HL-60/S4 treated with retinoic acid at 250 ng/mL for 4 days and 3 days (cell line): ENCODE measurements around the gene ANKMY1.
"Not testable (repeated sequence)": the region's sequence is repeated elsewhere in the genome, so short reads cannot be mapped to it uniquely, and the experiment has no call there.

Experiments
- in situ Hi-C: fragments of 300-500 bp; cut with MboI; formaldehyde crosslinking; loops from 2 replicates; pipeline ENCODE4 v1.7.0; 2022; ENCODE audit warnings: low sequenced_read_pairs

ANKMY1 gene

DNA sequence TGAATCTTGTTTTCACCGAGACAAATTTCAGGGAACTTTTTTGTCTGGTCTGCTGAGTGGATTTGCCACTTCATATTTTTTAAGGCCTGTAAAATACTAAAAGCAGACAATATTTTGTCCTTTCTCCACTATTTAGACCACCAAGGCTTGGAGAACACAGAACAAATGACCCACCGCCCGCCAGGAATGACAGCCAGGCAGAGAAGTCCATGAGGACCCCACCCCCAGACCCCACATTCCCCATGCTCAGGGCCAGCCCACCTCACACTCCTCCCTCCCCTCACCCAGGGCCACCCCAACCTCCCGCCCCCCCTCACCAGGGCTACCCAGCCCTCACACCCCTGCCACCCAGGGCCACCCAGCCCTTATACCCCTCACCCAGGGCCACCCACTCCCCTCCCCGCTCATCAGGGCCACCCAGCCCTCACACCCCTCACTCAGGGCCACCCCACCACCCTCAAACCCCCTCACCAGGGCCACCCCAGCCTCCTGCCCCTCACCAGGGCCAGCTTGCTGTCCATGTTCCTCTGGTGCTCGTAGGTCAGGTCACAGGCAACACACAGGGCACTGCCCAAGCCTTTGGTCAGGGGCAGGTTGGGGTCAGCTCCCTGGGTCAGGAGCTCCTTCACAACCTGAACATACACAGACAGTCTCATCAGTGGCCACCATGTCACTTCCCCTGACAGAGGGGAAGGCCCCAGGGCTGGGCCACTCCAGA, 50.6 kb downstream of the ANKMY1 start:
- in situ Hi-C loops = no loop called here

DNA sequence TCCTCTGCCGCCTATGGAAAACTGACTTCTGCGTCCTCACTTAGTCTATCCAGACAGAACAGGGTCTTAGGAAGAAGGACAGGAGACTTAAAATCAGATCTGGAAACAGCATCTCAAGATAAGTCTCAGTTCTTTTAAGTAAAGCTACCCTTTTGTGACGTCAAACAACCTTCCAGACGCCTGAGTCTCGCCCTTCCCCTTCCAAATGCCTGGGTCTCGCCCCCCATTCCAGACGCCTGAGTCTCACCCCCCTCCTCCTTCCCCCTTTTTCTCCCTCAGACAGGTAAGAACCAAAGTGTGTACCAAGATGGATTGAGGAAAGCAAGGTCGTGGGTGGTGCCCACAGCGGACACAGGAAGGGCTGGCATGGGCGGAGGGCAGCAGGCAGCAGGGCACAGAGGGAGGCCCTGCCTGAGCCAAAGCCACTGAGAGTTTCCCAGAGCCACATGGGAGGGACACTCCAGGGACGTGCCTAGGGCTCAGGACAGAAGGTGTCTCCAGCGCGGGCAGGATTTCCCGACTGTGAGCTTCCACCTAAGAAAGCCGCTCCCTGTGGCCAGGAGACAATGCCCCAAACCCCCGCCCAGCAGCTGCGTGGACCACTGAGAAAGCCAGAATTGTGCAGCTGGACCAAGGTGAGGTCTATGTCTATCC, 51.3 kb downstream of the ANKMY1 start:
- in situ Hi-C loops = no loop called here

DNA sequence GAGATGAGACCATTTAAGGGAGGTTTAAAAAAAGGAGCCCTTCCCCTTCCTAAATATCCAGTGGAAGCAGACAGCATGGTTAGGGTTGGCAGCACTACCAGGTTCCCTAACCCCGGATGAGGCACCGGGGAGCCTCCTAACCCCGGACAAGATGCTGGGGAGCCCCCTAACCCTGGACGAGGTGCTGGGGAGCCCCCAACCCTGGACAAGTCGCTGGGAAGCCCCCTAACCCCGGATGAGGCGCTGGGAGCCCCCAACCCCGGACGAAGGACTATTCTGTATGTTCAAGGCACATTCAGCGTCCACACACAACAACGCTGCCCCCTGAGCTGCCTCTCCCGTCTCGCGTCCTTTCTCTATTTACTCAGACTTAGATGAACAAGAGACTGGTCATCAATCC, 51.9 kb downstream of the ANKMY1 start:
- in situ Hi-C loops = no loop called here

DNA sequence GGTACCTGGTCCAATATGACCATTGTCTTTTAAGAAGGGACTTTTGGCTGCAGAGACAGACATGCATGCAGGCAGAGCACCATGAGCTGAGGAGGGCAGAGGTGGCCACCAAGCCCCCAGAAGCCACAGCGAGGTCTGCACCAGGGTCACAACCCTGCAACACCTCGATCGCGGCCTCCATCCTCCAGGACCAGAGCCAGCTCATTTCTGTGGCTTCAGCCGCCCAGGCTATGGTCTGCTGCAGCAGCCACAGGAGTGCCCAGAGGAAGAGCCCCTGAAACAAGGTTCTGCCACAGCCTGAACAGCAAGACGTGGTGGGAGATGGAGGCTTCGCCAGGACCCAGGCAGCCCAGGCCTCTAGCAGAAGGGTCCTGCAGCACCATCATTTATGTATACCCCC, 53.9 kb downstream of the ANKMY1 start:
- in situ Hi-C loops = no loop called here

DNA sequence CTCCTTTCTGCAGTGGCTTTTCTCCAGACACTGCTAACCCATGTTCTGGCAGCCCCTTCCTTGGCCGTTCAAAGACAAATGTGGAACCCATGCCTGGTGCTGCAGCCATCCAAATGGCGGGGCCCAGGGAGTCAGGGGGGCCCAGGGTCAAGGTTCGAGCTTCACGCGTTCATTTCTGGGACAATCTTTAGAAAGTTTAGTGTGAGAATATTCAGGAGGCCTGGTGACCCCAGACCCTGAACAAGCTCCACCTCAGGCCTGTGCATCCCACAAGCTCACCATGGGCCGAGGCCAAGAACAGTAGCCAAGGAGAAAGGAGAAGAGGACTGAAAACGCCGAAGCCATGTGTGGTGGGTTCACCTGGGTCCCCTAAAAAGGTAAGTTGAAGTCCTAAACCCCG, 54.4 kb downstream of the ANKMY1 start:
- in situ Hi-C loops = no loop called here

DNA sequence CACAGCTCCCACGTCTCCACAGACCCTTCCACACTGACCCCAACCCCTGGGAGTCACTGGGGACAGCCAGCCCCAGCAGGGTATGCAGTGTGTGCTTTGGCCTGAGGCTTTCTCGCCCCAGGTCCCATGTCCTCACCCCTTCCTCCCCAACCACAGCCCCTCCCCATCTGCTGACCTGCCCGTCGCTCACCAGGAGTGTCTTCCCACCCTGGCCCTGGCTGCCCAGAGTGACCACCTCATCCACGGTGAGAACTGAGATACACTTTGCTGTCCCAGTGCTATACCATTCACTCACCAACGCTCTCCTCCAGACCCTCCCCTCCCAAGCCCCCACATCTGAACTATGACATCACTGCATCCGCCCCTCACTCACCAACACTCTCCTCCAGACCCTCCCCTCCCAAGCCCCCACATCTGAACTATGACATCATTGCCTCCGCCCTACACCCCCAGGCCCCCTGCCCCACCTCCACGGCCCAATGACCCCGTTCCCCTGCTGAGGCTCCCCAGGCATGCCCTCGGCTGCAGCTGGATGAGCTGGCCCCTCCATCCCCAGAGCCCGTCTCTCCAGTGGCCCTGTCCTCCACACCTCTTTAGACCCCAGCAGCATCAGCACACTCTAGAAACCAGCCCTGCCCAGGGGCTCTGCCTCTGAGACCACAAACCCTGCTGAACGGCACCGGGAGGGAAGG, 55.2 kb downstream of the ANKMY1 start:
- in situ Hi-C loops = no loop called here

DNA sequence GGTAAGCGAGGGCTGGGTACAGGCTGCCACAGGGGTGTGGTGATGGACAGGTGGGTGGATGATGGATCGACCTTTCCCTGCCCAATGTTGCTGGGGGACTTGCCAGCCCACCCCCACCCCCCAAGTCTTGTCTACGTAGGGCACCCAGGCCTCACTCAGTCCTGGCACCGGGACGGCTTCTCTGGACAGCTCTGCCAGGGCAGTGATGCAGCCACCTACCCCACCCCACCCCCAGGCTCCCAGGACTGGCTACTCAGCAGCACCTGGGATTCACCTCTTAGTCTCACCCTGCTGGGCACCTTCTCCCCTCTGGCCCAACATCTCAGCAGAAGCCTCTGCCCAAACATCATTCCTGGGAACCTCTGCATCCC, 55.7 kb downstream of the ANKMY1 start:
- in situ Hi-C loops = no loop called here

DNA sequence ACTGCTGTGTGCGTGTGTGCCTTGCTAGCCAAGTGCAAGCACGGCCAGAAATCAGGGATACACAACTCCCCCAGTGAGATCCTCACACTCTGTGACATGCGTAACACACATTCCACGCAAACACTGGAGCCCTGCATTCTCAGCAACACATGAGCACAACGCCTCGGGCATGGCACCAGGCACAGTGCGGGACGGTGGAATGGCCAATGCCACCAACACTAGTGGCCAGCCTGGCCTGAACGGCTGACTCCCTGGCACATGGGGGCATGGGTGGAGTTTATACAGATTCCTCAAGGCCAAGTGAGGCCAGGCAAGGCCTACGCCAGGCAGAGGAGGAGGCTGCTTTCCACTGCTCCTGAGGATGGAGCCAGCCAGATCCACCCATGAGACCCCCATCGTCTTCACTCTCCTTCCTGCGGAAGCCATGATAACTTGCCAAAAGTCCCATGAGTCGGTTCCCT, 56.2 kb downstream of the ANKMY1 start:
- in situ Hi-C loops = no loop called here

DNA sequence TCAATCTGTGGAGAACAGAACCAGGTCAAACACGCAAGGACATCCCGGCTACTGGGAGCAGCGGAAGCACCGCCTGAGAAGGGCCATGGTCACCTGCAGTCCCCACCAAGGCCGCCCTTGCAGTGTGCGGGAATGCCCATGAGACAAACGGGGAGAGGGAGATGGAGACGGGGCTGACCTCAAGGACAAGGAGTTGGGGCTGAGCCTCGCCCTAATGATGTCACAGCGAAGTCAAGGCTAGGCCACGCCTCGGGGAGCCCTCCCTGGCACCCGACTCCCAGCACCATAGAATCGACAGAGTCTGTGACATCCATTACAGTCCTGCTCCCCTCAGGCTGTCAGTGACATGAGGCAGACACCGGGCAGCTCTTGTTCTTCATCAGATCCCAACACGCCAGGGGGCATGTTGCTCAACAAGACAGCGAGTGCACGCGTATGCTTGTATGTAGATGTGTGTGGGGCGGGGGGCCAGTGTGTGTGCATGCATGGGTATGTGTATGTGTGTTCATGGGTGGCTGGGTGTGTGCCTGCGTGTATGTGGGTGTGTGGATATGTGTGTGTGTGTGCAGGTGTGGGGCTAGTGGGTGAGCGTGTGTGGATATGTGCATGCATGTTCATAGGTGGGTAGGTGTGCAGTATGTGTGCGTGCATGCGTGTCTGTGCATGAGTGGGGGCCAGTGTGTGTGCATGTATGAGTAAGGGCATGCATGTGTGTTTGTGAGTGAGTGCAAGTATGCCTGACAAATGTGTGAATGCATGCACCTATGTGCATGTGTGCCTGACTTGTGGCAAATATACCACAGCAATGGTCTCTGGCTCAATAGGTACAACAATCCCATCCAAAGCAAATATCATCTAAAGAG, 57.0 kb downstream of the ANKMY1 start:
- in situ Hi-C loops = no loop called here

DNA sequence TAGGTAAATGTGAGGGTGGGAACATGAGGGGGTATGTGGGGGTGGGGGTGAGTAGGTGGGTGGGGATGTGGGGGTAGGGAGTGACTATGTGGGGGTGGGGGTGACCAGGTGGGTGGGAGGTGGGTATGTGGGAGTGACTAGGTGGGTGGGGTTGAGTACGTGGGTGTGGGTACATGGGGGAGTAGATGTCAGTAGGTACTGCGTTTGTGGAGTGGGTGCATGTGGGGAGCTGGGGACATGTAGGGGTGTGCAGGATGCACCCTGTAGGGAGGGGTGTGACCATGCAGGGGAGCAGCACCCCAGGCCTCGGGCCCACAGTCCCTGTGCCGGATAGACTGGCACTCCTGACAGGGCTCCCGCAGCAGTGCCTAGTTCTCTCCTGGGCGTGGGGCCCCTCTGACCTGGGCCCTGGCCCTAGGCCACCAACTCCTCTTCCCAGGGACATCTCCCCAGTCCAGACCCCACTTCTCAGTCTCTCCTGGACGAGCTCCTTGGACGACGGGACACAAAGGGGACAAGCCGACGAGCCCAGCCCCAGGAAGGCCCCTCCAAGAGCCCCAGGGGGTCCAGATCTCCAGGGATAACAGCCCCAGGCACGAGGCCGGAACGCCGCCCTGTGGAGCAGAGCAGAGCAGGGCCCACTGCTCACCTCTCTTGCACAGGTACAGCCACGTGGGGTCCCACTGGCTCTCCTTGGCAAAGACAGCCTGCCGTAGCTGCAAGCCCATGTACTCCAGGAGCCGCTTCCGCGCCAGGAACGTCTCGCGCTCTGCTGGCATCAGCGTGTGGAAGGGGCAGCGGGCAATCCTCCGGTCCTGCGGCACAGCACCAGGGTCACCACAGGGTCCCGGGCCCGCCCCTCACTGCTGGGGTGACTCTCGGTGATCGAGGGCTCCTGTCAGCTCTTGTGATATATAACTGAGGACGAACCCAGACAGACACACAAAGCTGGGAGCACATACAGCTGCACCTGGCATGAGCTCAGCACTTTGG, 58.2 kb downstream of the ANKMY1 start:
- in situ Hi-C loops = no loop called here

DNA sequence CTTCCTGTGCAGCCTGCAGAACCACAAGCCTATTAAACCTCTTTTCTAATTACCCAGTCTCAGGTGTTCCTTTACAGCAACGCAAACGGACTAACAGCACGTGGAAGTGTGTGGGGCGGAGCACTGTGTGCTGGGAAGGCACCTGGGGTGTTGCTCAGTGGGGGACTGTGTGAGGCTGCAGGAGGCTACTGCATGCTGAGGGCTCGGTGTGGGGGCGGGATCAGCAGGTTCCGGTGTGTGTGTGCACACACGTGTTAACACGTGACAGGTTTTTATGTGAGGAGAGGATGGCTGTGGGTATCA, 58.9 kb downstream of the ANKMY1 start:
- in situ Hi-C loops = no loop called here

DNA sequence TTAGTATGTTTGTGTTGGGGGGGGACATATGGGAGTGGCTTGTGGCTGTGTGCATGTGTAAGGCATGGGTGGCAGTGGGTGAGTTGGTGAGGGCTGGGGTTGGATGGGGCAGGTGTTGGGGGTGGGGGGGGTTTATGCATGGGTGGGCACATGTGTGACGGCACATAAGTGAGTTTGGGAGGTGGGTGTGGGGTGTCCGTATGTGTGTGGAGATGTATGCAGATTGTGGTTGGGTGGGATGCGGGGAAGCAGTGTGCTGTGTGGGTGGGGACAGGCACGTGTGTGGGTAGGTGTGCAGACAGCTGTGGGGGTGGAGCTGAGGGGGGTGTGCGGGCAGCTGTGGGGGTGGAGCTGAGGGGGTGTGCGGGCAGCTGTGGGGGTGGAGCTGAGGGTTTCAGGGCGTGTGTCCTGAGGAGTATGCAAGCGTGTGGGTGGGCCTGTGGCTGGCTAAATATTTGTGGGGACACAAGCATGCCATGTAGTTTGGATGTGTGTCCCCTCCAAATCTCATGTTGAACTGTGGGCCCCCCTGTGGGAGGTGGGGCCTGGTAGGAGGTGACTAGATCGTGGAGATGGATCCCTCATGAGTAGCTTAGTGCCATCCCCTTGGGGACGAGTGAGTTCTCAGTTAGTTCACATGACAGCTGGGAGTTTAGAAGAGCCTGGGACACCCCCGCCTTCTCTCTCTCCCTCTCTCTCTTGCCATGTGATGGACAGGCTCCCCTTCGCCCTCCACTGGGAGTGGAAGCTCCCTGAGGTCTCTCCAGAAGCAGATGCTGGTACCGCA, 59.4 kb downstream of the ANKMY1 start:
- in situ Hi-C loops = no loop called here

DNA sequence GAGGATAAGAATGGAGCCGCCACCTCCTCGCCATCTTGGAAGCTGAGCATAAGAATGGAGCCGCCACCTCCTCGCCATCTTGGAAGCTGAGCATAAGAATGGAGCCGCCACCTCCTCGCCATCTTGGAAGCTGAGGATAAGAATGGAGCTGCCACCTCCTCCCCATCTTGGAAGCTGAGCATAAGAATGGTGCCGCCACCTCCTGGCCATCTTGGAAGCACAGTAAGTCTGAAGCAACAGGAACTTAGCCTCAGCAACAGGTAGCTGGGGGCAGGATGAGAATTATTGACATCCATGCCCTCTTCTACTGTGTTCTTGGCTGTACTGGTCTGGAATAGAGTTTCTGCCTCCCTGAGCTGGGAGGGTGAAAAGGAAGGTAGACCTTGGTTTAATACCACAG, 60.7 kb downstream of the ANKMY1 start:
- in situ Hi-C loops = not testable (repeated sequence)

DNA sequence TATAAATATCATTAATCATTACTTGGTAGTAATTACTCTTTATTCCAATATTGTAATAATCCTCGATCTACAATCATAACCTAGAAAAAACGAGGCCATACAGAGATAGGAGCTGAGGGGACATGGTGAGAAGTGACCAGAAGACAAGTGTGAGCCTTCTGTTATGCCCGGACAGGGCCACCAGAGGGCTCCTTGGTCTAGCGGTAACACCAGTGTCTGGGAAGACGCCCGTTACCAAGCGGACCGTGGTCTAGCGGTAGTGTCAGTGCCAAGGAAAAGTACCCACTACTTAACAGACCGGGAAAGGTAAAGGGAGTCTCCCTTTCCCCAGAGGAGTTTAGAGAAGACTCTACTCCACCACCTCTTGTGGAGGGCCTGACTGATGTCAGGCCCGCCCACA, 62.8 kb downstream of the ANKMY1 start:
- in situ Hi-C loops = not testable (repeated sequence)

DNA sequence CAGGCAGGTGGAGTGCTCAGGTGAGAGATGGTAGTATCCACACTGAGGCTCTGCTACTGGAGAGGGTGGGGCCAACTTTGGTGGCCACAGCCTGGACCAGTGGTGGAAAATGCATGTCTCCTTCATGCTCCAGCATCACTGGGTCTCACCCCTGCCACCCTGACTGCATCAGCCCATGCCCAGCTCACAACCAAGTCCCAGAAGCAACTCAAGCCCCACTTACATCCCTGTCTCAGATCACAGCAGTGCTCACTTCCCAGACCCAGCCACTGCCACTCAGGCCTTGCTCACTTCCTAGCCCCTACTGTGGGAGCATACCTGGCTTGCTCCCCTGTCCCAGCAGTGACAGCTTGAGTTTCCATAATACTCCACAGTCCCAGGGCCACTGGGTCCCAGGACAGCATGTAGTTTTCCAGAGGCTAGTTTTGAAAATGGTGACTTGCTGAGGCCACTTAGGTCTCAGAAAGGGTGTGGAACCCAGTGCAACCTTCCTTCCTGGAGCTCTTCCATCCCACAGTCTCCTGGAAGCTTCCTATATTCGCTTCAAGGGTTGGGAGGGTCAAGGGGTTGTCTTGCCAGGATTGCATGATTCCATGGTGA, 63.5 kb downstream of the ANKMY1 start:
- in situ Hi-C loops = no loop called here

DNA sequence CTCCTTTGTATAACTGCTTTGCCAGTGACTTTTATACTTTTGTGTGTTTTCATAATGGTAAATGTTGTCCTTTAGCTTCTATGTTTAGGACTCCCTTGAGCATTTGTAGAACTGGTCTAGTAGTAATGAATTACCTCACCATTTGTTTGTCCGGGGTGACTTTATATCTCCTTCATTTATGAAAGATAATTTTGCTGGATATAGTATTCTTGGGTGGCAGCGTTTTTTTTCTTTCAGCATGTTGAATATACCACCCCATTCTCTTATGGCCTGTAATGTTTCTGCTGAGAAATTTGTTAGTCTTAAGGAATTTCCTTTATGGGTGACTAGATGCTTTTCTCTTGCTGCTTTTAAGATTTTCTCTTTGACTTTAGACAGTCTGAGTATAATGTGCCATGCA, 66.3 kb downstream of the ANKMY1 start:
- in situ Hi-C loops = no loop called here

DNA sequence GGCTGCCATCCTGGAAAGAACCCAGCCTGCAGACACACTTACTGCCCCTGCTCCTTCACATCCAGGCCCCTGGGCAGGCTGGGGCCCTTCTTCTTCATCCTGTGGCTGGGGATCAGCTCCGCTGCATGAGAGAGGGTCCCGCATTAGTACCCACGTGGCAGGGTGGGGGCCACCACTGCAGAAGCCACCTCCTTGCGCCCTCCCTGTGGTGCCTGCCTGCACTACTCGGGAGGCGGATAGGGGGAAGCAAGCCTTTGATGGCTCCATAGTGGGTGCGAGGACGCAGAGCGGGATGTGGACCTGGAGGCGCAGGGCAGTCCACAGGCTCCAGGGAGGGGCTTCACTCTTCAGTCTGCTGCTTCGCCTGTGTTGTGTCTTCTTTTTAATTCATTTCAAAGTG, 75.6 kb downstream of the ANKMY1 start:
- in situ Hi-C loops = no loop called here

DNA sequence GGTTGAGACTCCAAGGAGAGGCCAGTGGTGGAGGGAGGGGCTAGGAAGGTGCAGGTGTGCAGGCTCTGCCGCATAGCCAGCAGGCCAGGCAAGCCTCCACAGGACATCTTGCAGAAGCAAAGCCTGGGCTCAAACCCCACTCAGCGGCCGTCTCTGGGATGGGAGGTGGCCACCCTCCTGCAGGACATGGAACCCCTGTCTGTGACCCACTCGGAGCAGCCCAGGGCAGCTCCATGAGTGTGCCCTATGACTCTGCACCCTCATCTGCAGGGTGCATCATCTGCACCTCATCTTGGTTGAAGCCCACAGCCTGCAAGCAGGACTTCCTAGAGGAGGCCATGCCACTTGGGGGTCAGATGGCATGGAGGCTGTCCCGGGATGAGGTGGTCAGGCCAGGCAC, 76.1 kb downstream of the ANKMY1 start:
- in situ Hi-C loops = no loop called here
